ENCODE data around the gene GNB1. TPM values are rescaled to one million over a fixed set of nuclear protein-coding genes. Genes with fewer than 3 reads are reported as not detected.

Gene GNB1
- total RNA-seq, 1 experiment from 2014 or later, result 135 TPM

GRCh38 chr1:1827089-1827848 lies 63.6 kb downstream of the GNB1 start:
- no peak for DNase-seq
- Histone ChIP-seq H3K27me3 (ENCODE audit: control insufficient read depth, insufficient read depth, low read length) (no peaks in the 10 kb centered on the region), H3K4me3 (ENCODE audit: insufficient read depth, low read depth, low read length) (no peak overlapping the region), H3K36me3 (replicated peaks; ENCODE audit: control insufficient read depth, insufficient read depth, low read length) (peaks cover 4% of the 10 kb centered on the region)

DNA sequence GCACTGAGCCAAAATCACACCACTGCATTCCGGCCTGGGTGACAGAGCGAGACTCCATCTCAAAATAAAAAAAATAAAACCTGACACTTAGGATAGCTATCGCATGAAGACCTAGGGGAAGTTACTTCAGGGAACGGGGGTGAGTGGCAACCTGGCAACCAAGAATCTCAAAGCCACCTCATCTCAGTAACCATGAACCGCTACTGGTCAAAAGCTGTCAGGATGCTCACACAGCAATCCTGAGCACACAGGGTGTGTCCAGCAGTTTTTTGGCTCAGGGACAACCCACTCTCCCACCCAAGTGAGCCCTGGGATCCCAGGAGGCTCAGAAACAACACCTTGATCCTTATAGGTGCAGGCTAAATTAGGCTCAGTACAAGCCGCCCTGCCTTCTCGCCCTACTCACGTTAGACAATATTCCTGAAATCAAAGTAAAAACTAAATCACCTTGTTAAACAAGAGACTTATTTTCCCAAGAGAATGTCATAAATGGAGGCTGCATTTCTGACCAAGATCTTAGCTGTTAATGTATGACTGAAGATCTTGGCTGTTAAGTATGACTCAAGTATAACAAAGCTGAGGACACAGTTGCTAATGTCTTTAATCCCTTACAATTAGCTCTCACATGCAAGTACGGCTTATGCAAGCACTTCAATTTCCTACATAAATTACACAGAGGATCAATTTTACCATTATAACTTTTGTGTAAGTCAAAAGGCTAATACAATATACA lies 64.4 kb downstream of the GNB1 start:
- Histone ChIP-seq H3K36me3 (replicated peaks; ENCODE audit: control insufficient read depth, insufficient read depth, low read length) (peaks cover 4% of the 10 kb centered on the region), H3K27me3 (ENCODE audit: control insufficient read depth, insufficient read depth, low read length) (no peaks in the 10 kb centered on the region), H3K4me3 (ENCODE audit: insufficient read depth, low read depth, low read length) (no peak overlapping the region)
- no peak for DNase-seq

- no peak for DNase-seq
- Histone ChIP-seq H3K36me3 (replicated peaks; ENCODE audit: control insufficient read depth, insufficient read depth, low read length) (peaks cover 7% of the 10 kb centered on the region), H3K4me3 (ENCODE audit: insufficient read depth, low read depth, low read length) (no peak overlapping the region), H3K27me3 (ENCODE audit: control insufficient read depth, insufficient read depth, low read length) (no peaks in the 10 kb centered on the region)
These were observed 65.7 kb downstream of the GNB1 start for GRCh38 chr1:1825217-1825616.

DNA sequence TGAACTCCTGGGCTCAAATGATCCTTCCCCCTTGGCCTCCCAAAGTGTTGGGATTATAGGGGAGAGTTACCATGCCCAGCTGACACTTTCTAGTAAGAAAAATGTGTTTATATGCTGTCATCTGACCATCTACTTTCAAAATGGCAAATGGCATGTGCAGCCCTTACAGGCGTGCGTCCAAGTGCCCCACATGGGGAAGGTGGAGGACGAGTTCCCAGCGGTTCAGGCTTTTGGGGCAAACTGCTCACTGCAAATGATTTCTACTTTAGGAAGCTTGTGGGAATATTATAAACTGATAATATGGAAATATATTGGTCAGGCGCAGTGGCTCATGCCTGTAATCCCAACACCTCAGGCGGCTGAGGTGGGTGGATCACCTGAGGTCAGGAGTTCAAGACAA lies 71.1 kb downstream of the GNB1 start:
- Histone ChIP-seq H3K36me3 (replicated peaks; ENCODE audit: control insufficient read depth, insufficient read depth, low read length) (peaks cover 26% of the 10 kb centered on the region), H3K4me3 (ENCODE audit: insufficient read depth, low read depth, low read length) (no peak overlapping the region), H3K27me3 (ENCODE audit: control insufficient read depth, insufficient read depth, low read length) (no peaks in the 10 kb centered on the region)
- no peak for DNase-seq

GRCh38 chr1:1817221-1817620 lies 73.7 kb downstream of the GNB1 start:
- no peak for DNase-seq
- Histone ChIP-seq H3K27me3 (ENCODE audit: control insufficient read depth, insufficient read depth, low read length) (no peaks in the 10 kb centered on the region), H3K36me3 (replicated peaks; ENCODE audit: control insufficient read depth, insufficient read depth, low read length) (peaks cover 34% of the 10 kb centered on the region), H3K4me3 (ENCODE audit: insufficient read depth, low read depth, low read length) (no peak overlapping the region)

- H3K36me3 ChIP-seq (replicated peaks; ENCODE audit: control insufficient read depth, insufficient read depth, low read length), result peaks cover 31% of the 10 kb centered on the region
- no peak for DNase-seq
These were observed 75.1 kb downstream of the GNB1 start for GRCh38 chr1:1815606-1816281.

DNA sequence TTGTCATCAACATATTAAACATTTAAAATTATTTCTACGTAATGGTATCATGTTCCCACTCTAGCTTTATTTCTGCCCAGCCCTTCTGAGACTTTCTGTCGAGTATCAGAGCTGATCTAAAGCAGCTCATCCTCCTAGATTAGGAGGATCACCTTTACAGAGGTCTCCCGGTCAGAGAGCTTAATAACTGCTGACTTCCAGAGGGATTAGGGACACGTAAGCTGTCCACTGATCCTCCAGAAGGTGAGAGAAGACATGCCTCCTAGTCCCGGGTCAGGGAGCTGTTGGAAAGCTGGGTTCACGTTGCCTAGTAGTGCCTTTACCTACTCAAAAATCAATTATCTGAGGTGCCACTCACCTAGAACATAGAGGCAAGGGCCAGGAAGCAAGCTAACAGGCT lies 81.4 kb downstream of the GNB1 start:
- Histone ChIP-seq H3K4me3 (ENCODE audit: insufficient read depth, low read depth, low read length) (no peak overlapping the region), H3K36me3 (replicated peaks; ENCODE audit: control insufficient read depth, insufficient read depth, low read length) (peaks cover 31% of the 10 kb centered on the region), H3K27me3 (ENCODE audit: control insufficient read depth, insufficient read depth, low read length) (no peaks in the 10 kb centered on the region)
- no peak for DNase-seq

More at GRCh38 chr1:1815606-1816281, 75.1 kb downstream of the GNB1 start:
- Histone ChIP-seq H3K27me3 (ENCODE audit: control insufficient read depth, insufficient read depth, low read length) (no peaks in the 10 kb centered on the region), H3K4me3 (ENCODE audit: insufficient read depth, low read depth, low read length) (no peak overlapping the region)

DNA sequence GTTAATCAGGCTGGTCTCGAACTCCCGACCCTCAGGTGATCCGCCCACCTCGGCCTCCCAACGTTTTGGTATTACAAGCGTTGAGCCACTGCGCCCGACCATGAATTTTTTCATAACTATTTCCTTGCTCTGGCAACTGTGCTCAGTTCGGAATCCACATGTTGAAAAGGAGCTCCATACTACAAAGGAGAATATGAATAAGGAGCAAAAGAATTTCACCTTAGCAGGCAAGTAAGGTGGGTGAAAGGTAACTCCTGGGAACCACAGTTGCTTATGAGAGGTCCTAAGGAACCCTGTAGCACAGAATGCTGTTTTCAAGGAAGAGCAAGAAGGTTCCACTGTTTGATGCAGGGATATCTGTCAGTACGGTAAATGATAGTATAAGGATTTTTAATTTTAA lies 82.7 kb downstream of the GNB1 start:
- no peak for DNase-seq
- H3K36me3 ChIP-seq (replicated peaks; ENCODE audit: control insufficient read depth, insufficient read depth, low read length), result peaks cover 28% of the 10 kb centered on the region

GRCh38 chr1:1806890-1807289 lies 84.0 kb downstream of the GNB1 start:
- peaks cover 29% of the 10 kb centered on the region for H3K36me3 ChIP-seq (replicated peaks; ENCODE audit: control insufficient read depth, insufficient read depth, low read length)
- no peak overlapping the region for H3K4me3 ChIP-seq (ENCODE audit: insufficient read depth, low read depth, low read length)
- H3K27me3 ChIP-seq (ENCODE audit: control insufficient read depth, insufficient read depth, low read length), result no peaks in the 10 kb centered on the region
- no peak for DNase-seq

More for the DNA sequence above, 82.7 kb downstream of the GNB1 start:
- H3K27me3 ChIP-seq (ENCODE audit: control insufficient read depth, insufficient read depth, low read length), result no peaks in the 10 kb centered on the region
- H3K4me3 ChIP-seq (ENCODE audit: insufficient read depth, low read depth, low read length), result no peak overlapping the region

GRCh38 chr1:1804301-1804700 lies 86.6 kb downstream of the GNB1 start:
- Histone ChIP-seq H3K27me3 (ENCODE audit: control insufficient read depth, insufficient read depth, low read length) (no peaks in the 10 kb centered on the region), H3K36me3 (replicated peaks; ENCODE audit: control insufficient read depth, insufficient read depth, low read length) (peaks cover 33% of the 10 kb centered on the region), H3K4me3 (ENCODE audit: insufficient read depth, low read depth, low read length) (no peak overlapping the region)
- no peak for DNase-seq

- no peak for DNase-seq
- Histone ChIP-seq H3K4me3 (ENCODE audit: insufficient read depth, low read depth, low read length) (no peak overlapping the region), H3K27me3 (ENCODE audit: control insufficient read depth, insufficient read depth, low read length) (no peaks in the 10 kb centered on the region), H3K36me3 (replicated peaks; ENCODE audit: control insufficient read depth, insufficient read depth, low read length) (peaks cover 36% of the 10 kb centered on the region)
These were observed 88.0 kb downstream of the GNB1 start for GRCh38 chr1:1802871-1803270.

DNA sequence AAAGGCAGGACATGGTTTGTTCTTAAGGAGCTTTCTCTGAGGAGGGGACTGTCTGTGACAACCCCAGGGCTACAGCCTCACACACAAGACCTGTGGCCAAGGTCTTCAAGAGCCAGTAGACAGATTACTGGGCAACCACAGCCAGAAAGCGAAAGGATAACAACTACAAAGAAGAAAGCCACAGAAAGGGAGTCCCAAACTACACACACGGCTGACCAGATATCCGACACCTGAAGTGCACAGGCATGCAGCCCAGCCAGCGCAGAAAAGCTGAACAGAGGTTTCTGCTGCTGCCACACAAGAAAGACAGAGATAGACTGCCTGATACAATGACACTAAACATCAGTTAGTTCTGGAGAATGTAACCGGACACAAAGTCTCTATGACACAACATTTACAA lies 91.2 kb downstream of the GNB1 start:
- H3K36me3 ChIP-seq (replicated peaks; ENCODE audit: control insufficient read depth, insufficient read depth, low read length), result peaks cover 36% of the 10 kb centered on the region
- DNase-seq, result no peak
- H3K4me3 ChIP-seq (ENCODE audit: insufficient read depth, low read depth, low read length), result no peak overlapping the region
- H3K27me3 ChIP-seq (ENCODE audit: control insufficient read depth, insufficient read depth, low read length), result no peaks in the 10 kb centered on the region

GRCh38 chr1:1797731-1798341 lies 93.1 kb downstream of the GNB1 start:
- Histone ChIP-seq H3K4me3 (ENCODE audit: insufficient read depth, low read depth, low read length) (no peak overlapping the region), H3K36me3 (replicated peaks; ENCODE audit: control insufficient read depth, insufficient read depth, low read length) (peaks cover 38% of the 10 kb centered on the region), H3K27me3 (ENCODE audit: control insufficient read depth, insufficient read depth, low read length) (no peaks in the 10 kb centered on the region)
- DNase-seq, result no peak

DNA sequence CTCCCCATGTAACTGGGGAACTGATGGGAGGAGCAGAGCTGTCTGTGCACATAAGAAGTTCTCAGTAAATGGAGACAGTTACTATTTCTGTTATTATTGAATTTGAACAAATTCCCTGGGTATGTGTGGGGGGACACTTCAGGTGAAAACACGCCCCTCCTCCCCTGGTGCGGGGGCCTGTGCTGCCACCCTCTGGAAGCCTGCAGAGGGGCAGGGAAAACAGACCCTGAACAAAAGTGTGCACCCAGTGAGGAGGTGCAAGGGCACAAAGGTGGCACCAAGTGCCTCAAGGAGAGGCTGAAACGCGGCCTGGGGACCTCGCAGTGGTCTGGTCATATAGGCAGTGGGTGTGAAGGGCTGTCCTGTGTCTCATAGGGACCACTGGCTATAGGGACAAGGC lies 94.4 kb downstream of the GNB1 start:
- H3K36me3 ChIP-seq (replicated peaks; ENCODE audit: control insufficient read depth, insufficient read depth, low read length), result peaks cover 41% of the 10 kb centered on the region

More for the DNA sequence above, 94.4 kb downstream of the GNB1 start:
- no peak overlapping the region for H3K4me3 ChIP-seq (ENCODE audit: insufficient read depth, low read depth, low read length)
- peak; percentile 72 for DNase-seq
- H3K27me3 ChIP-seq (ENCODE audit: control insufficient read depth, insufficient read depth, low read length), result no peaks in the 10 kb centered on the region
